Hippocampal formation (tissue), 2 donors: Measurements from ENCODE around the gene EGLN2.
"Not testable (repeated sequence)": the region's sequence is repeated elsewhere in the genome, so short reads cannot be mapped to it uniquely, and the experiment has no call there.

Experiments
- DNase-seq, 2 donors: peaks; one replicate each; lab custom pipeline; 2025; lab: John Stamatoyannopoulos, UW

EGLN2 gene

DNA sequence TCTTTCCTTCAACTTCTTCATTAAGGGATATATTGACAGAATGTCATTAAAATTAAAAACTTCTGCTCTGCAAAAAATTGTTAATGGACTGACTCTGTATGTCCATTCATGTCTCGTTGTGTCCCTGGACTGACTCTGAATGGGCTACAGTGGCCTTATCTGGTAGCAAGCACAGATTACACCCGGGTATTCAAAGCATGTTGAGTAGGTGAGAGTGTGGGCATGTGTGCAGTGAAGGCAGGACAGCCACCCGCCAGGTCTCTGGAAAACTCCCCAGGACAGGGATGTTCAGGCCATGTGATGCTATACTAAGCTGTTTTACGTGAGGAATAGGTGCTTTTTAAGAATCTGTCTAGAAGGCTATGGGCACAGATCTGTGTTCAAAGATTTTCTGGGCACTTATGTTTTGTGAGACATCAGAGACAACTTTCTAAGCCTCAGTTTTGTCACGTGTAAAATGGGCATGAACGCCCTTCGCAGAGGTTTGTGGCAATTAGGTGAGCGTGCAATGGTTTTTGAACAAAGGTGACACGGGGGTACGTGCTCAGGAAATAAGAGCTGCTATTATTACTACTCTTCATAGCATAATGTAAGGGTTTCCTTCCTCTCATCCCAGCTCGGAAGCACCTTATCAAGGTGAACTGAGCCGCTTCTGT lies 44.1 kb downstream of the EGLN2 start:
- DNase-seq = not testable (repeated sequence)

DNA sequence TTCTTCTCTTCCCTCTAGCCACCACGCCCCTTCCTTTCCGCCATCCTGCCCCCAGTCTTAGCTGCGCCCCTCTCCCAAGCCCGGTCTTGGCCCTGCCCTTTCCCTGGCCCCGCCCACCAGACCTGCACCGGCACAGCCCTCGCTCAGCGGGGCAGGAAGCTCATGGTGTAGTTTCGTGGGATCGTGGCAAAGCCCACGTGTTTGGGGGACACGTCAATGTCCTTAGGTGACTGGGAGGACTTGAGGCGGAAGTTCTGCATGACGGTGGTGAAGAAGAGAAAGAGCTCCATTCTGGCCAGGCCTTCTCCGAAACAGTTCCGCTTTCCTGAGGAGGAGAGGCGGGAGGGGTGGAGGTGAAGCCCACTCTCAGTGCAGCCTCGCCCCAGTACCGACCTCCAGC lies 44.7 kb downstream of the EGLN2 start:
- not testable (repeated sequence) for DNase-seq

DNA sequence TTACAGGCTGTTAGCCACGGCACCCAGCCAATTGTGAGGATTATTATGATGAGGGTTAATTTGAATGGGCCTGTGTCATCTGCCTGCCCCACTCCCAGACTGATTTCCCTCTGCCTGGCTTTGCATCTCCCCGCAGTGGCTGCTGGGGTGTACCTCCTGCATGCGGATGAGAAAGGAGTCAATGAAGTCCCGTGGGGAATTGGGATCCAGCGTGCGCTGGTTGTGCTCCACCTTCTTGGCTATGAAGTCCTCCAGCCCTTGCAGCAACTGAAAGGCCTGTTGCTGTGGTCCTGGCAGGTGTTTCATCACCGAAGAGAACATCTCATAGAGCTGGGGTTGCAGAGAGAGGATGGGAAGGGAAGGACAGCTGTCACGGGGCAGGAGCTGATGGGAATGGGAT lies 47.7 kb downstream of the EGLN2 start:
- DNase-seq = not testable (repeated sequence)

DNA sequence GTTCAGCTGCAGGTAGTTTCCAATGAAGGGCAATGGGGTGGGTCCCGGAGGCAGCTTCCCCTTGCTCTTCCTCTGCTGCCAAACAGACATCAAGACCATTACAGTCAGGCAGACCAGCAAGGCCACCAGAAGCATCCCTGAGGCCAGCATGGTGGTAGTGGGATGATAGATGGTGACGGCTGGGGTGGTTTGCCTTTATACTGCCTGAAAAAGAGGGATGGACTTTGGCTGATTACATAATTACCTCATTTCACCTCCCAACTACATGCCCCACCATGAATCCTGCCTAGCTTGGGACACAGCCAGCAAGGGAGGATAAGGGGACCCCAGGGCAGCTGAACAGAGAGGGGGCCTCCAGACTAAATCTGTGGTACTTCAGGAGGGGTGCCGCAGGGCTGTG lies 51.3 kb downstream of the EGLN2 start, which contains the start of gene CYP2A6:
TSS of gene CYP2A6 (minus strand) at position 171 of the 400 bp plus-strand sequence. CDS start at position 150, 21 bp downstream.
- not testable (repeated sequence) for DNase-seq

DNA sequence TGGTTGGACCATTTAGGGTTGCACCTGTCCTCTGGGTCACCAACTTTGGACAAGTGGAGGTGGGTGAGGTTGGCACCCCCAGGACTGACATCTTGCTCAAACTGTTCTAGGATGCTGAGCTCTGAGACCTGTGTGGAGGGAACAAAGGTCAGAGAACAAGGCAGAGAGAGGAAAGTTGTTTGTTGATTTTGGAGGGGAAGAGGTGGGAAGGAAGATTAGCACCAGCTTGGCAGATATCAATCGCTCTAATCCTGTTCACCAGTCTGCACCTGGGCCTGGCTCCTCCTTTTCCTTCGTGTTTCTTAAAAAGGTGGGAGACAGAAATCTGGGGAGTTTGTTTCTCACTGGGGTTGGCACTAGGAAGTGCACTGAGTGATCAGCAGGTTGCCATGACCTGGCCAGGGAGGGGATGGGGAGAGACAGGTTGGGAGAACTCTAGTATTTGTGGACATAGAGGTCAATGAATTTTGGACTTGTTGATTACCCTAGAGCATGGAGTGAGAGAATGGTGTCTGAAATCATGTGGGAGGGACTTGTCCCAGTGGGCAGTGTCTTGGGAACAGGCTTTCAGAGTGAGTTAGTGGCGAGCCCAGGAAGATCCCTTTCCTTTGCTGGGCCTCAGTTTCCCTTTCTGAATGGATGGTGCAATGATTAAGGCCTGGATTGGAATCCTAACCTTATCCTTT lies 53.6 kb downstream of the EGLN2 start:
- not testable (repeated sequence) for DNase-seq
